ENCODE results near the gene CASR. TPM values are rescaled to one million over a fixed set of nuclear protein-coding genes. Genes with fewer than 3 reads are reported as not detected.

Gene CASR
- total RNA-seq, 1 donor: not detected

DNA sequence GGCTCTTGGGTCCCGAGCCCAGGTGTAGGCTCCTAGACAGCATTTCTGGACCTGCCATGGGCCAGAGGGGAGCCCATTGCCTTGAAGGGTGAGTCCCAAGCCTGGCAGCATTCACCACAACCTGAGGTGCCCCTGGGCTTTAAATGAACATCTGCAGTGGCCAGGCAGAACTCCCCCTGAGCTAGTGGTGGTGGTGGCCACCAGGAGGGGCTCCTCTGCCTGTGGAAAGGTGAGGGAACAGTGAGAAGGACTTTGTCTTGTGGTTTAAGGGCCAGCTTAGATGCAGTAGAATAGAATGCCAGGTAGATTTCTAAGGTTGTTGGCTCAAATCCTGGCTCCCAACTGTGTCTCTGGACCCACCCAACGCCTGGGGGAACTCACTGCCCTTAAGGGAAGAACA lies 55.6 kb downstream of the CASR start:
- TF ChIP-seq, protein P1, sequence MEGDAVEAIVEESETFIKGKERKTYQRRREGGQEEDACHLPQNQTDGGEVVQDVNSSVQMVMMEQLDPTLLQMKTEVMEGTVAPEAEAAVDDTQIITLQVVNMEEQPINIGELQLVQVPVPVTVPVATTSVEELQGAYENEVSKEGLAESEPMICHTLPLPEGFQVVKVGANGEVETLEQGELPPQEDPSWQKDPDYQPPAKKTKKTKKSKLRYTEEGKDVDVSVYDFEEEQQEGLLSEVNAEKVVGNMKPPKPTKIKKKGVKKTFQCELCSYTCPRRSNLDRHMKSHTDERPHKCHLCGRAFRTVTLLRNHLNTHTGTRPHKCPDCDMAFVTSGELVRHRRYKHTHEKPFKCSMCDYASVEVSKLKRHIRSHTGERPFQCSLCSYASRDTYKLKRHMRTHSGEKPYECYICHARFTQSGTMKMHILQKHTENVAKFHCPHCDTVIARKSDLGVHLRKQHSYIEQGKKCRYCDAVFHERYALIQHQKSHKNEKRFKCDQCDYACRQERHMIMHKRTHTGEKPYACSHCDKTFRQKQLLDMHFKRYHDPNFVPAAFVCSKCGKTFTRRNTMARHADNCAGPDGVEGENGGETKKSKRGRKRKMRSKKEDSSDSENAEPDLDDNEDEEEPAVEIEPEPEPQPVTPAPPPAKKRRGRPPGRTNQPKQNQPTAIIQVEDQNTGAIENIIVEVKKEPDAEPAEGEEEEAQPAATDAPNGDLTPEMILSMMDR (IDR thresholded peaks at IDR 0.05; ENCODE audit: extremely low read depth, low read depth, low read length): no peak

DNA sequence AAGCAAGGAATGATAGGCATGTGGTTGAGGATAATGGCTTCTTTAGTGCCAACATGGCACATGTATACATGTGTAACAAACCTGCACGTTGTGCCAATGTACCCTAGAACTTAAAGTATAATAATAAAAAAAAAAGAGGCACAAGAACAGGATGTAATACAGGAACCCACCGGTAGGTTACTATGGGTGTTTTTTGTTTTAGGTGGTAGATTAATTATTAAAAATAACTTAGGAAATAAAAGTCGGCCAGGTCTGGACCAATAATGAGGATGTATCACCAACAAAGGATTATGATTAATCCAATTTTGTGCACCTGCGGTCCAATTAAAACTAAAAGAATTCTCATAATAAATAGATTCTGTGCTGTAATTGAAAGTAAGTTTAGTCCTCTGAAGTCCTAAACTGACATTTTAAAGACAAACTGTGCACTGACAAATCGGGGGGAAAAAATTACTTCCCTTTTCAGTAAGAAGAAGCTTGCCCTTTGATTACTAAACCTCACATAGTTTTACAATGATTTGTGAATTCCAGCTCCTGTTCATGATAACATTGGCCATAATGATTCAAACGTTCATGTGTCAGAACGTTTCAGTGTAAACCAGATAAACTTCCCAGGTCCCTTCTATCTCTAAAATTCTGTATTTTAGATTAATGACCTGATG lies 62.2 kb downstream of the CASR start:
- Histone ChIP-seq H4K20me1 (ENCODE audit: insufficient read depth, low read length) (no peaks in the 10 kb centered on the region), H3K27me3 (ENCODE audit: insufficient read depth, low read length) (peaks cover 12% of the 10 kb centered on the region), H3K9me3 (ENCODE audit: low read depth, low read length) (no peaks in the 10 kb centered on the region), H3K4me1 (ENCODE audit: insufficient read depth, low read length) (peaks cover 7% of the 10 kb centered on the region), H3K79me2 (ENCODE audit: insufficient read depth, low read length) (no peaks in the 10 kb centered on the region), H3K4me3 (ENCODE audit: insufficient read depth, low read length) (peak overlapping the region; percentile 66), H3K27ac (ENCODE audit: low read depth, low read length) (peak overlapping the region; percentile 50), H3K36me3 (ENCODE audit: insufficient read depth, low read length) (no peaks in the 10 kb centered on the region), H2AFZ (ENCODE audit: low read length) (peak overlapping the region; percentile 39), H3K4me2 (ENCODE audit: insufficient read depth, low read length) (peak overlapping the region; percentile 78)
- TF ChIP-seq, protein P1 (IDR thresholded peaks at IDR 0.05; ENCODE audit: extremely low read depth, low read depth, low read length): no peak
- DNase-seq (ENCODE audit: insufficient read length, low spot score, missing footprints): no peak

More for the DNA sequence above, 55.6 kb downstream of the CASR start:
- H3K4me1 ChIP-seq (ENCODE audit: insufficient read depth, low read length): no peaks in the 10 kb centered on the region
- no peaks in the 10 kb centered on the region for H3K79me2 ChIP-seq (ENCODE audit: insufficient read depth, low read length)
- no peaks in the 10 kb centered on the region for H3K36me3 ChIP-seq (ENCODE audit: insufficient read depth, low read length)
- no peak overlapping the region for H3K4me2 ChIP-seq (ENCODE audit: insufficient read depth, low read length)
- no peaks in the 10 kb centered on the region for H4K20me1 ChIP-seq (ENCODE audit: insufficient read depth, low read length)
- H3K27ac ChIP-seq (ENCODE audit: low read depth, low read length): no peak overlapping the region
- H3K27me3 ChIP-seq (ENCODE audit: insufficient read depth, low read length): peaks cover 14% of the 10 kb centered on the region
- no peak overlapping the region for H2AFZ ChIP-seq (ENCODE audit: low read length)
- no peaks in the 10 kb centered on the region for H3K9me3 ChIP-seq (ENCODE audit: low read depth, low read length)
- no peak for DNase-seq (ENCODE audit: insufficient read length, low spot score, missing footprints)
- H3K4me3 ChIP-seq (ENCODE audit: insufficient read depth, low read length): no peak overlapping the region

DNA sequence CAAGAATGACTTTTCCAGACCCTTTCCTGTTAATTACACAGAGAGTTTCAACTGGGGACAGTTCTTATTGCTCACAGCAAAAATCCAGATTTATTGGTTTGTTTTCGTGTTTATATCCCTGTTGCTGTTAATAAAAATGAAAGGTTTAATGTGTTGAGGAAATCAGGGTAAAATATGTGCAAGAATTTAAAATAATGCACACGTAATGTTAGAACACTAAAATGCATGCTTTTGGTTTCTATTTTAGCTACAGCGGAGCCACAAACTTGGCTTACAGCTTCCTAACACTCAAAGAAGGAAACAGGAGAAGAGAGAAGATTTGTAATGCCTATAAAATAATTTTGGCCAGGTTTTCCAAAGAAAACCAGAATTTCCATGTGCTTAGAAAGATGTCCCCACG lies 62.7 kb downstream of the CASR start:
- Histone ChIP-seq H3K27ac (ENCODE audit: low read depth, low read length) (peak overlapping the region; percentile 50), H4K20me1 (ENCODE audit: insufficient read depth, low read length) (no peaks in the 10 kb centered on the region), H3K79me2 (ENCODE audit: insufficient read depth, low read length) (no peaks in the 10 kb centered on the region), H3K9me3 (ENCODE audit: low read depth, low read length) (no peaks in the 10 kb centered on the region), H3K4me3 (ENCODE audit: insufficient read depth, low read length) (peak overlapping the region; percentile 66), H3K4me1 (ENCODE audit: insufficient read depth, low read length) (peaks cover 7% of the 10 kb centered on the region), H3K4me2 (ENCODE audit: insufficient read depth, low read length) (peak overlapping the region; percentile 78), H3K27me3 (ENCODE audit: insufficient read depth, low read length) (peaks cover 12% of the 10 kb centered on the region), H3K36me3 (ENCODE audit: insufficient read depth, low read length) (no peaks in the 10 kb centered on the region), H2AFZ (ENCODE audit: low read length) (peak overlapping the region; percentile 39)
- no peak for DNase-seq (ENCODE audit: insufficient read length, low spot score, missing footprints)
- TF ChIP-seq, protein P1 (IDR thresholded peaks at IDR 0.05; ENCODE audit: extremely low read depth, low read depth, low read length): no peak

DNA sequence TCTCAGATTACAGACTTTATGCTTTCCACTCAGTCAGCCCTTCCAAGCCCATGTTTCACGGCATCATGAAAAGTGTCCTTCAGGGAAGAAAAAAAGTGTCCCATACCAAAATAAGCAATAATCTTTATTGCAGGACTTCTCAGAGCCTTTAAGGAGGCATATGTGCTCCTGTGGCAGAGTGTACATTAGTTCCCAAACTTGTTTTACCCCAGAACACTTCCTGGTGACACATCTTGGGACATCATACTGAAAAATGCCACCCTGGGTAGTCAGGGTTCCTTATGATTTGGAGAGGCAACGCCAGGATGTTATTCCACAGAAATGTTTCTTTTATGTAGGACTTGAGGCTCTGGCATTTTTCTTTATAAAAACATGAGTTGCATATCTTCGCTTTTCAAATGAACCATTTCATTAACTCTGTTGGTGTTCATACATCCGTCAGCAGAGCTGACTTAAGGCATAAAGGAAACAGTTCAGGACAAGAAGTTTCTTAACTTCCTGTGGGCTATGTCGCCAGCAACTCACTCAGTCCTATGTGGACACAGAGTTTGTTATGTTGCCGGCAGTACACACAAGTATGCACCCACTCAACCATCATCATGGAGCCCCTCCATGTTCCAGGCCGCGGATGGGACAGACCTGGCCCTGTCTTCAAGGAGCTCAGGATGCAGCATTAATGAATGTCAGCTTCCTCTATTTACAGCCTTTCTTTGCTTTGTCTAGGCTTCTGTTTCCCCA lies 63.8 kb downstream of the CASR start:
- H3K79me2 ChIP-seq (ENCODE audit: insufficient read depth, low read length): no peaks in the 10 kb centered on the region
- no peak overlapping the region for H2AFZ ChIP-seq (ENCODE audit: low read length)
- H3K4me3 ChIP-seq (ENCODE audit: insufficient read depth, low read length): no peak overlapping the region
- DNase-seq (ENCODE audit: insufficient read length, low spot score, missing footprints): no peak
- H3K27ac ChIP-seq (ENCODE audit: low read depth, low read length): no peak overlapping the region
- no peaks in the 10 kb centered on the region for H3K9me3 ChIP-seq (ENCODE audit: low read depth, low read length)
- TF ChIP-seq, protein P1 (IDR thresholded peaks at IDR 0.05; ENCODE audit: extremely low read depth, low read depth, low read length): no peak
- peaks cover 7% of the 10 kb centered on the region for H3K4me1 ChIP-seq (ENCODE audit: insufficient read depth, low read length)
- H3K27me3 ChIP-seq (ENCODE audit: insufficient read depth, low read length): peaks cover 6% of the 10 kb centered on the region
- H4K20me1 ChIP-seq (ENCODE audit: insufficient read depth, low read length): no peaks in the 10 kb centered on the region
- no peaks in the 10 kb centered on the region for H3K36me3 ChIP-seq (ENCODE audit: insufficient read depth, low read length)
- H3K4me2 ChIP-seq (ENCODE audit: insufficient read depth, low read length): no peak overlapping the region
